HG02759 (cell line): ENCODE data around the gene KANSL1L.
A peak's percentile ranks its signal among the peaks of the same experiment; 100 is the strongest.
"Not testable (repeated sequence)": the region's sequence is repeated elsewhere in the genome, so short reads cannot be mapped to it uniquely, and the experiment has no call there.

ENCODE experiments used
- ATAC-seq: cut with Tn5 transposase; IDR thresholded peaks from one replicate; pipeline ENCODE4 v1.9.1; 2021; ENCODE audit warnings: mild to moderate bottlenecking, moderate library complexity; ENCODE audit not compliant: unreplicated experiment

KANSL1L gene

GRCh38 chr2:210171309-210172218 is at the start of gene KANSL1L:
KANSL1L (minus strand) TSS chr2:210171409; CDS start chr2:210154582, 16,827 bp downstream.
- peak; percentile 76 for ATAC-seq

GRCh38 chr2:210215120-210215519 is 43.9 kb upstream of the KANSL1L start:
- no peak for ATAC-seq

GRCh38 chr2:210210185-210210584 is 39.0 kb upstream of the KANSL1L start:
- no peak for ATAC-seq

GRCh38 chr2:210207929-210208328 is 36.7 kb upstream of the KANSL1L start:
- no peak for ATAC-seq

- no peak for ATAC-seq
Measured at GRCh38 chr2:210203558-210203957, 32.3 kb upstream of the KANSL1L start.

- ATAC-seq, result no peak
Measured at GRCh38 chr2:210203147-210203546, 31.9 kb upstream of the KANSL1L start.

GRCh38 chr2:210199854-210200253 is 28.6 kb upstream of the KANSL1L start:
- no peak for ATAC-seq

- no peak for ATAC-seq
Measured at GRCh38 chr2:210199186-210199765, 28.1 kb upstream of the KANSL1L start.

GRCh38 chr2:210198326-210198725 is 27.1 kb upstream of the KANSL1L start:
- ATAC-seq, result no peak

GRCh38 chr2:210197720-210198119 is 26.5 kb upstream of the KANSL1L start:
- no peak for ATAC-seq

GRCh38 chr2:210195101-210195852 is 24.1 kb upstream of the KANSL1L start:
- no peak for ATAC-seq

- ATAC-seq, result peak; percentile 62
Measured at GRCh38 chr2:210190345-210190744, 19.1 kb upstream of the KANSL1L start.

- peak; percentile 49 for ATAC-seq
Measured at GRCh38 chr2:210189452-210190138, 18.4 kb upstream of the KANSL1L start.

GRCh38 chr2:210188755-210189154 is 17.5 kb upstream of the KANSL1L start:
- ATAC-seq, result no peak

GRCh38 chr2:210188190-210188589 is 17.0 kb upstream of the KANSL1L start:
- no peak for ATAC-seq

GRCh38 chr2:210183936-210184335 is 12.7 kb upstream of the KANSL1L start:
- ATAC-seq, result not testable (repeated sequence)

GRCh38 chr2:210181606-210182088 is 10.4 kb upstream of the KANSL1L start:
- ATAC-seq, result not testable (repeated sequence)

- not testable (repeated sequence) for ATAC-seq
Measured at GRCh38 chr2:210181033-210181605, 9.9 kb upstream of the KANSL1L start.

- no peak for ATAC-seq
Measured at GRCh38 chr2:210180477-210180876, 9.3 kb upstream of the KANSL1L start.

- ATAC-seq, result no peak
Measured at GRCh38 chr2:210179351-210179990, 8.3 kb upstream of the KANSL1L start.
